Measurements from ENCODE around the gene CDK5RAP2.
A peak's percentile ranks its signal among the peaks of the same experiment; 100 is the strongest.

CDK5RAP2 gene

GRCh38 chr9:120441426-120442307 lies 138.3 kb downstream of the CDK5RAP2 start:
- no peak overlapping the region for H3K4me3 ChIP-seq (replicated peaks in 1 of 2; ENCODE audit: low read depth in 2 of 2, low read length in 2 of 2)
- peak; percentile 86 to 94 for DNase-seq (ENCODE audit: low read depth in 2 of 2)
- TF ChIP-seq, protein P1, sequence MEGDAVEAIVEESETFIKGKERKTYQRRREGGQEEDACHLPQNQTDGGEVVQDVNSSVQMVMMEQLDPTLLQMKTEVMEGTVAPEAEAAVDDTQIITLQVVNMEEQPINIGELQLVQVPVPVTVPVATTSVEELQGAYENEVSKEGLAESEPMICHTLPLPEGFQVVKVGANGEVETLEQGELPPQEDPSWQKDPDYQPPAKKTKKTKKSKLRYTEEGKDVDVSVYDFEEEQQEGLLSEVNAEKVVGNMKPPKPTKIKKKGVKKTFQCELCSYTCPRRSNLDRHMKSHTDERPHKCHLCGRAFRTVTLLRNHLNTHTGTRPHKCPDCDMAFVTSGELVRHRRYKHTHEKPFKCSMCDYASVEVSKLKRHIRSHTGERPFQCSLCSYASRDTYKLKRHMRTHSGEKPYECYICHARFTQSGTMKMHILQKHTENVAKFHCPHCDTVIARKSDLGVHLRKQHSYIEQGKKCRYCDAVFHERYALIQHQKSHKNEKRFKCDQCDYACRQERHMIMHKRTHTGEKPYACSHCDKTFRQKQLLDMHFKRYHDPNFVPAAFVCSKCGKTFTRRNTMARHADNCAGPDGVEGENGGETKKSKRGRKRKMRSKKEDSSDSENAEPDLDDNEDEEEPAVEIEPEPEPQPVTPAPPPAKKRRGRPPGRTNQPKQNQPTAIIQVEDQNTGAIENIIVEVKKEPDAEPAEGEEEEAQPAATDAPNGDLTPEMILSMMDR (IDR thresholded peaks at IDR 0.05; ENCODE audit: low read depth, low read length) = no peak

DNA sequence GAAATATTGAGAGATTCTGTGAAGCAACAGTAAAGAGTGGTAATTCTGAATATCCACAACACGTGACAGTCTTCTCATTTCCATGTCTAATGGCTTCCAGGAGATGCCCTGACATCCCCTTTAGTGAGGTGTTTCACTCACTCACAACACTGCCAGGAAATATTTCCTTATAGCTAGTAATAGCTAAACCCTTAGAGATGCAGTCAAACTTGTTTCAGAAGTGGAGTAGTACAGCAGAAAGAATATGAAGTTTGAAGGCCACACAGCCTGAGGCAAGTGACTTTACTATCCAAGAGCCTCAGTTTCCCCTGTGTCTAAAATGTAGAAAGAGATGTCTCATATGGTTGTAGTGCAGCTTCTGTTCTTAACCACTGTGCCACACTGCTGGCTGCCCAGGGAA lies 139.2 kb downstream of the CDK5RAP2 start:
- TF ChIP-seq, protein P1 (IDR thresholded peaks at IDR 0.05; ENCODE audit: low read depth, low read length) = no peak
- no peak overlapping the region for H3K4me3 ChIP-seq (replicated peaks in 1 of 2; ENCODE audit: low read depth in 2 of 2, low read length in 2 of 2)
- DNase-seq (ENCODE audit: low read depth in 2 of 2) = no peak

- H3K4me3 ChIP-seq (replicated peaks in 1 of 2; ENCODE audit: low read depth in 2 of 2, low read length in 2 of 2) = no peak overlapping the region
- TF ChIP-seq, protein P1 (IDR thresholded peaks at IDR 0.05; ENCODE audit: low read depth, low read length) = no peak
- DNase-seq (ENCODE audit: low read depth in 2 of 2) = no peak
Observed at GRCh38 chr9:120439926-120440325, 140.0 kb downstream of the CDK5RAP2 start.

GRCh38 chr9:120438836-120439546 lies 141.0 kb downstream of the CDK5RAP2 start:
- TF ChIP-seq, protein P1 (IDR thresholded peaks at IDR 0.05; ENCODE audit: low read depth, low read length) = peak; percentile 70

DNA sequence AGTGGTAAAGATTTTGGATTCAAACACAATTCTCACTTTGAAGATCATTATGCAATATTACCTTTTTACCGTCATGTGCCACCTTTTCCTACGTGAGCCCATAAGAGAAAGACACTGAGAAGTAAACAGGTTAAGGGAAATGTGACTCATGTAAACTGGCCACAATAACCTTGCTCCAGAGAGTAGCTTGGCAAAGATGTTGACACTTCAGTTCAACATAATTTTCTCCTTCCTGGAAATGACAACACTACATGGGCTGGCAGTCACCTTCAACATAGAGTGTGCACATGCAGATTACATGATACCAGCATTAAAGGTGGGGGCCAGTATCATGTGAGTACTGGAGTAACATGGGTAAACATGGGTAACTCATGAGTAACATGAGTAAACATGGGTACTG lies 141.9 kb downstream of the CDK5RAP2 start:
- DNase-seq (ENCODE audit: low read depth in 2 of 2) = peak; percentile 54 to 56
- TF ChIP-seq, protein P1 (IDR thresholded peaks at IDR 0.05; ENCODE audit: low read depth, low read length) = no peak
- no peak overlapping the region for H3K4me3 ChIP-seq (replicated peaks in 1 of 2; ENCODE audit: low read depth in 2 of 2, low read length in 2 of 2)

More at GRCh38 chr9:120438836-120439546, 141.0 kb downstream of the CDK5RAP2 start:
- peak; percentile 33 to 39 for DNase-seq (ENCODE audit: low read depth in 2 of 2)
- H3K4me3 ChIP-seq (replicated peaks in 1 of 2; ENCODE audit: low read depth in 2 of 2, low read length in 2 of 2) = no peak overlapping the region

DNA sequence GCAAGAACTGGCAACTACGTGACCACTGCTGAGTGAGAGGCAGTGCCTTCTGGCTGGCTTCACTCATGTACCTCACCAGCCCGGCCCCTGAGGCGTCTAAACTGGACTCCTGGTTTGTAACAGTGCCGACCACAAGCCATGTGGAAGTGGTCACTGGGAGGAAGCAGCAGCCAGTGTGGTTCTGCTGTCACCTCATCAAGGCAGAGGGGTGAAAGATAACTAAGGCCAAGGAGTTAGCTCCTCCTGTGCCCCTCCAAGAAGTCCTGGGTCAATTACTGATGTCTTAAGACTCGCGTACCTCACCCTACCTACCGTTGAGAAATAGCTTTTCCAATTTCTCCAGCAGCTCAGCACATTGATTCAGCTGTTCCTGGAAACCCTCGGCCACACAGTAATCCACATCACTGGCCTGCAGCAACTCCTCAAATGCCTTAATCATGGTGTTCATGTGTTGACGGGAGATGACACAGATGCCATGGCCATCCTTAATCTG lies 142.9 kb downstream of the CDK5RAP2 start:
- peak in 1 of 2 donors; percentile 56 for DNase-seq (ENCODE audit: low read depth in 2 of 2)
- no peak overlapping the region for H3K4me3 ChIP-seq (replicated peaks in 1 of 2; ENCODE audit: low read depth in 2 of 2, low read length in 2 of 2)
- TF ChIP-seq, protein P1 (IDR thresholded peaks at IDR 0.05; ENCODE audit: low read depth, low read length) = no peak

Data from cardiac fibroblast (primary cell).